GM23338 (cell line): Measurements from ENCODE around the gene BDKRB1. TPM values are rescaled to one million over a fixed set of nuclear protein-coding genes. Genes with fewer than 3 reads are reported as not detected.

Experiments
- ATAC-seq: fragments of 200-7000 bp; cut with Tn5 transposase; 3 replicates; pipeline ENCODE4 v1.9.1; 2020
- DNase-seq: peaks from one replicate; pipeline ENCODE4 v3.0.0-alpha.2; 2015; ENCODE audit warnings: low spot score
- H2AFZ ChIP-seq: fragments of 200-600 bp; sonication (generic); 2 replicates; pipeline ENCODE4 v1.8.0; 2016; ENCODE audit warnings: antibody characterized with exemption, mild to moderate bottlenecking, moderate library complexity
- H3F3A ChIP-seq: fragments of 200-600 bp; sonication (generic); replicated peaks from 2 replicates; pipeline ENCODE4 v1.8.0; 2017; ENCODE audit warnings: antibody characterized with exemption, mixed run types, low read depth
- H3K27ac ChIP-seq: fragments of 200-600 bp; sonication (generic); 2 replicates; pipeline ENCODE4 v1.6.1; 2016; ENCODE audit warnings: low read depth
- H3K27me3 ChIP-seq: fragments of 200-600 bp; sonication (generic); 2 replicates; pipeline ENCODE4 v1.8.0; 2016; ENCODE audit warnings: mild to moderate bottlenecking, mixed run types, moderate library complexity; ENCODE audit not compliant: insufficient read depth
- H3K36me3 ChIP-seq: fragments of 200-600 bp; sonication (generic); 2 replicates; pipeline ENCODE4 v1.8.0; 2016; ENCODE audit warnings: mild to moderate bottlenecking; ENCODE audit not compliant: insufficient read depth
- H3K4me1 ChIP-seq: fragments of 200-600 bp; sonication (generic); 2 replicates; pipeline ENCODE4 v1.8.0; 2016; ENCODE audit warnings: mild to moderate bottlenecking, moderate library complexity; ENCODE audit not compliant: insufficient read depth
- H3K4me2 ChIP-seq: fragments of 200-600 bp; sonication (generic); 2 replicates; pipeline ENCODE4 v1.7.1; 2017; ENCODE audit warnings: mixed run types
- H3K4me3 ChIP-seq: fragments of 200-600 bp; sonication (generic); 2 replicates; pipeline ENCODE4 v1.6.1; 2016; ENCODE audit warnings: mixed run types
- H3K79me2 ChIP-seq: fragments of 200-600 bp; sonication (generic); replicated peaks from 2 replicates; pipeline ENCODE4 v1.8.0; 2017; ENCODE audit warnings: mild to moderate bottlenecking; ENCODE audit not compliant: insufficient read depth
- H3K9me2 ChIP-seq: fragments of 200-600 bp; sonication (generic); 2 replicates; pipeline ENCODE4 v1.8.0; 2017; ENCODE audit not compliant: insufficient read depth
- H4K20me1 ChIP-seq: fragments of 200-600 bp; sonication (generic); replicated peaks from 2 replicates; pipeline ENCODE4 v1.8.0; 2017; ENCODE audit warnings: mild to moderate bottlenecking; ENCODE audit not compliant: insufficient read depth
- H3K27ac Mint-ChIP-seq: 2 replicates; pipeline ENCODE4 v1.8.0; 2020; ENCODE audit warnings: inconsistent platforms, mild to moderate bottlenecking, moderate library complexity, mixed read lengths
- H3K27me3 Mint-ChIP-seq: 3 replicates; pipeline ENCODE4 v1.8.0; 2022; ENCODE audit warnings: low read depth, mild to moderate bottlenecking, moderate library complexity, mixed read lengths, inconsistent platforms; ENCODE audit not compliant: insufficient read depth, poor library complexity
- H3K36me3 Mint-ChIP-seq: 3 replicates; pipeline ENCODE4 v1.8.0; 2021; ENCODE audit warnings: low read depth, mild to moderate bottlenecking, inconsistent platforms, moderate library complexity, mixed read lengths
- H3K4me1 Mint-ChIP-seq: 3 replicates; pipeline ENCODE4 v1.8.0; 2020; ENCODE audit warnings: mild to moderate bottlenecking, inconsistent platforms, mixed read lengths
- H3K4me3 Mint-ChIP-seq: 3 replicates; pipeline ENCODE4 v1.8.0; 2021; ENCODE audit warnings: moderate library complexity, mild to moderate bottlenecking, inconsistent platforms, mixed read lengths
- H3K9me3 Mint-ChIP-seq: 3 replicates; pipeline ENCODE4 v1.8.0; 2020; ENCODE audit warnings: moderate library complexity, mild to moderate bottlenecking, inconsistent platforms, mixed read lengths
- CREB1 ChIP-seq: fragments of 250-450 bp; sonication (Bioruptor Pico); IDR thresholded peaks from 2 replicates; pipeline ENCODE4 v1.5.0; 2020; ENCODE audit warnings: low read depth, mild to moderate bottlenecking, moderate library complexity
- EZH2 ChIP-seq: fragments of 200-600 bp; sonication (generic); IDR thresholded peaks from one replicate; pipeline ENCODE4 v1.8.0; 2017; ENCODE audit warnings: antibody characterized with exemption, mild to moderate bottlenecking, low read depth; ENCODE audit not compliant: unreplicated experiment
- EZH2phosphoT487 ChIP-seq: fragments of 200-600 bp; sonication (generic); IDR thresholded peaks from one replicate; pipeline ENCODE4 v1.8.1; 2018; ENCODE audit warnings: antibody characterized with exemption; ENCODE audit not compliant: unreplicated experiment
- JUNB ChIP-seq: IDR thresholded peaks from one replicate; pipeline ENCODE4 v1.6.1; 2016; ENCODE audit warnings: antibody characterized with exemption; ENCODE audit not compliant: unreplicated experiment
- POLR2AphosphoS5 ChIP-seq: IDR thresholded peaks from 2 replicates; pipeline ENCODE4 v1.6.1; 2016; ENCODE audit warnings: antibody characterized with exemption, low read depth
- polyA plus RNA-seq: library from polyadenylated mRNA; unstranded; fragments of >200 nt; fragmentation: Nextera tagmentation; extraction: Ambion mirVana; gene quantifications from 2 replicates; pipeline ENCODE4 v1.2.1, GENCODE V29; 2016
- total RNA-seq: library from RNA; depleted of rRNA; stranded (reverse); fragments of >200 nt; shearing (Covaris generic); gene quantifications from 2 replicates; pipeline ENCODE4 v1.2.3, GENCODE V29; 2014
- TF ChIP-seq, protein P1 (sequence below), 2 experiments: fragments of 200-600 bp in 1 of 2; sonication (generic) in 1 of 2; conservative IDR thresholded peaks; 2 replicates each; pipeline versions ENCODE4 v1.5.1 to v1.6.1; 2016 to 2017; ENCODE audit warnings: antibody characterized with exemption in 2 of 2, low read depth in 2 of 2, mild to moderate bottlenecking in 2 of 2, moderate library complexity in 1 of 2
- TF ChIP-seq, protein P2 (sequence below): IDR thresholded peaks from one replicate; pipeline ENCODE4 v1.6.1; 2018; ENCODE audit warnings: antibody characterized with exemption; ENCODE audit not compliant: unreplicated experiment

BDKRB1 gene
- total and polyA plus RNA-seq, 2 experiments from 2014 or later: not detected

DNA sequence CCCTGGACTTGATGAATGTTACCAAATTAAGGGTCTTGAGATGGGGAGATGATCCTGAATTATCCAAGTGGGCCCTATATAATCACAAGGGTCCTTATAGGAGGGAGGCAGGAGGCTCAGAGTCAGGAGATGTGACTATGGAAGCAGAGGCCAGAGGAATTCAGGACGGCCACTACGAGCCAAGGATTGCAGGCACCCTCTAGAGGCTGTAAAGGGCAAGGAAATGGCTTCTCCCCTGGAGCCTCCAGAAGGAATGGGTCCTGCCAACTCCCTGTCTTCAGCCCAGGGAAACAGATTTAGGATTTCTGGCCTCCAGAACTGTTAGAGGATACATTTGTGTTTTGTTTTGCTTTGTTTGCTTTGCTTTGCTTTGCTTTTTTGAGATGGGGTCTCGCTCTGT is 8.8 kb downstream of the BDKRB1 start:
- ATAC-seq: peak; percentile 89
- no peak overlapping the region for H2AFZ ChIP-seq
- no peak overlapping the region for H3K27ac ChIP-seq
- H3F3A ChIP-seq: no peaks in the 10 kb centered on the region
- DNase-seq: peak; percentile 60
- H3K9me3 Mint-ChIP-seq: no peaks in the 10 kb centered on the region; the same call in 1 of the 3 replicates
- no peak for TF ChIP-seq EZH2phosphoT487
- TF ChIP-seq EZH2: no peak
- no peak for TF ChIP-seq JUNB
- TF ChIP-seq, protein P1, sequence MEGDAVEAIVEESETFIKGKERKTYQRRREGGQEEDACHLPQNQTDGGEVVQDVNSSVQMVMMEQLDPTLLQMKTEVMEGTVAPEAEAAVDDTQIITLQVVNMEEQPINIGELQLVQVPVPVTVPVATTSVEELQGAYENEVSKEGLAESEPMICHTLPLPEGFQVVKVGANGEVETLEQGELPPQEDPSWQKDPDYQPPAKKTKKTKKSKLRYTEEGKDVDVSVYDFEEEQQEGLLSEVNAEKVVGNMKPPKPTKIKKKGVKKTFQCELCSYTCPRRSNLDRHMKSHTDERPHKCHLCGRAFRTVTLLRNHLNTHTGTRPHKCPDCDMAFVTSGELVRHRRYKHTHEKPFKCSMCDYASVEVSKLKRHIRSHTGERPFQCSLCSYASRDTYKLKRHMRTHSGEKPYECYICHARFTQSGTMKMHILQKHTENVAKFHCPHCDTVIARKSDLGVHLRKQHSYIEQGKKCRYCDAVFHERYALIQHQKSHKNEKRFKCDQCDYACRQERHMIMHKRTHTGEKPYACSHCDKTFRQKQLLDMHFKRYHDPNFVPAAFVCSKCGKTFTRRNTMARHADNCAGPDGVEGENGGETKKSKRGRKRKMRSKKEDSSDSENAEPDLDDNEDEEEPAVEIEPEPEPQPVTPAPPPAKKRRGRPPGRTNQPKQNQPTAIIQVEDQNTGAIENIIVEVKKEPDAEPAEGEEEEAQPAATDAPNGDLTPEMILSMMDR (conservative IDR thresholded peaks at IDR 0.05; ENCODE audit: low read depth in 2 of 2): peak; percentile 54 to 79
- H3K27me3 Mint-ChIP-seq: peaks cover 10% of the 10 kb centered on the region
- no peaks in the 10 kb centered on the region for H3K79me2 ChIP-seq
- H3K36me3 ChIP-seq: no peaks in the 10 kb centered on the region
- H3K36me3 Mint-ChIP-seq: no peaks in the 10 kb centered on the region; the same call in 2 of the 3 replicates
- H3K27ac Mint-ChIP-seq: no peak overlapping the region
- H3K27me3 ChIP-seq: no peaks in the 10 kb centered on the region
- no peak overlapping the region for H3K4me3 ChIP-seq
- H3K4me1 ChIP-seq: no peaks in the 10 kb centered on the region
- H3K4me2 ChIP-seq: no peak overlapping the region
- H3K4me1 Mint-ChIP-seq: no peaks in the 10 kb centered on the region
- H3K9me2 ChIP-seq: peaks cover 3% of the 10 kb centered on the region; the same call in 1 of the 2 replicates
- no peaks in the 10 kb centered on the region for H4K20me1 ChIP-seq
- H3K4me3 Mint-ChIP-seq: no peak overlapping the region

DNA sequence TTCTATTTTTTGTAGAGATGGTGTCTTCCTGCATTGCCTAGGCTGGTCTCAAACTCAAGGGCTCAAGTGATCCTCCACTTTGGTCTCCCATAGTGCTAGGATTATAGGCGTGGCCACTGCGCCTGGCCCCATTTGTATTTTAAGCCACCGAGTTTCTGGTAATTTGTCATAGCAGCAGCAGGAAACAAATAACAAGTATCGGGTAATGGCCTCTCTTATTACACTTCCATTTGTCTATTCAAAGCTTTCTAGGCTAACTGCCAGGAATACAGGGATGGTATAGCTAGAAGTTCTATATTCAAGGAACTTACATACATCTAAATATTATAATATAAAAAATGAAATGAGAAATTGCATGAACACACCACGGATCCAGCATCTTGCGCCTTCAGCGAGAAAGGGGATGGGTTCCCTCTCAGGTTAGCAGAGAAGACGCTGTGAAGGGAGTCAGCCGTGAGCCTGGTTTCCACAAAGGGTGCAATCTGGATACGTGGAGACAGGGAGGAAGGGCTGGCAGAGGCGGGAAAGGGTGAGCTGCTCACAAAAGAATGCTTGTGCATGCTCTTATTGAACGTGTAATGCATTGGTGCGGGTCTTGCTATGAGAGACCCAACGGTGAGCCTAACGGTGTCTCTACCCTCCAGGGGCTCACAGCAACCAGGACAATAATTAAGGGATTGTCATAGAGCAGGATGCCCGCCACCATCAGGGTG is 9.5 kb downstream of the BDKRB1 start:
- Histone ChIP-seq H3K36me3 (no peaks in the 10 kb centered on the region), H3K4me2 (no peak overlapping the region), H3K79me2 (no peaks in the 10 kb centered on the region), H4K20me1 (no peaks in the 10 kb centered on the region), H3F3A (no peaks in the 10 kb centered on the region), H3K27me3 (no peaks in the 10 kb centered on the region), H3K4me1 (no peaks in the 10 kb centered on the region), H3K27ac (no peak overlapping the region), H3K4me3 (no peak overlapping the region), H2AFZ (no peak overlapping the region), H3K9me2 (peaks cover 3% of the 10 kb centered on the region; the same call in 1 of the 2 replicates)
- H3K36me3 Mint-ChIP-seq: no peaks in the 10 kb centered on the region; the same call in 2 of the 3 replicates
- ATAC-seq (no peak), DNase-seq (no peak)
- peaks cover 10% of the 10 kb centered on the region for H3K27me3 Mint-ChIP-seq
- no peak overlapping the region for H3K4me3 Mint-ChIP-seq
- no peaks in the 10 kb centered on the region; the same call in 1 of the 3 replicates for H3K9me3 Mint-ChIP-seq
- no peak overlapping the region for H3K27ac Mint-ChIP-seq
- H3K4me1 Mint-ChIP-seq: no peaks in the 10 kb centered on the region
- no peak for TF ChIP-seq CREB1 (CRISPR knock-in tag)
- TF ChIP-seq, protein P1 (conservative IDR thresholded peaks at IDR 0.05; ENCODE audit: low read depth in 2 of 2): no peak
- TF ChIP-seq EZH2: no peak
- no peak for TF ChIP-seq POLR2AphosphoS5
- TF ChIP-seq, protein P2, sequence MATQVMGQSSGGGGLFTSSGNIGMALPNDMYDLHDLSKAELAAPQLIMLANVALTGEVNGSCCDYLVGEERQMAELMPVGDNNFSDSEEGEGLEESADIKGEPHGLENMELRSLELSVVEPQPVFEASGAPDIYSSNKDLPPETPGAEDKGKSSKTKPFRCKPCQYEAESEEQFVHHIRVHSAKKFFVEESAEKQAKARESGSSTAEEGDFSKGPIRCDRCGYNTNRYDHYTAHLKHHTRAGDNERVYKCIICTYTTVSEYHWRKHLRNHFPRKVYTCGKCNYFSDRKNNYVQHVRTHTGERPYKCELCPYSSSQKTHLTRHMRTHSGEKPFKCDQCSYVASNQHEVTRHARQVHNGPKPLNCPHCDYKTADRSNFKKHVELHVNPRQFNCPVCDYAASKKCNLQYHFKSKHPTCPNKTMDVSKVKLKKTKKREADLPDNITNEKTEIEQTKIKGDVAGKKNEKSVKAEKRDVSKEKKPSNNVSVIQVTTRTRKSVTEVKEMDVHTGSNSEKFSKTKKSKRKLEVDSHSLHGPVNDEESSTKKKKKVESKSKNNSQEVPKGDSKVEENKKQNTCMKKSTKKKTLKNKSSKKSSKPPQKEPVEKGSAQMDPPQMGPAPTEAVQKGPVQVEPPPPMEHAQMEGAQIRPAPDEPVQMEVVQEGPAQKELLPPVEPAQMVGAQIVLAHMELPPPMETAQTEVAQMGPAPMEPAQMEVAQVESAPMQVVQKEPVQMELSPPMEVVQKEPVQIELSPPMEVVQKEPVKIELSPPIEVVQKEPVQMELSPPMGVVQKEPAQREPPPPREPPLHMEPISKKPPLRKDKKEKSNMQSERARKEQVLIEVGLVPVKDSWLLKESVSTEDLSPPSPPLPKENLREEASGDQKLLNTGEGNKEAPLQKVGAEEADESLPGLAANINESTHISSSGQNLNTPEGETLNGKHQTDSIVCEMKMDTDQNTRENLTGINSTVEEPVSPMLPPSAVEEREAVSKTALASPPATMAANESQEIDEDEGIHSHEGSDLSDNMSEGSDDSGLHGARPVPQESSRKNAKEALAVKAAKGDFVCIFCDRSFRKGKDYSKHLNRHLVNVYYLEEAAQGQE: no peak
